Natural killer cell treated with Interleukin-12 subunit alpha and Interleukin-12 subunit beta and Interleukin-15 and Interleukin-18, amount 100 ng/mL, for 72 hours (primary cell): Measurements from ENCODE around the gene HOXD4. TPM values are rescaled to one million over a fixed set of nuclear protein-coding genes. Genes with fewer than 3 reads are reported as not detected.

Source experiments
- ATAC-seq, 2 donors: fragments of 150-1000 bp; cut with Tn5 transposase in 1 of 2; sonication (Bioruptor Pico), chemical (Tn5 transposase) in 1 of 2; 2 replicates each; pipeline ENCODE4 v1.10.0; 2021
- DNase-seq: peaks from one replicate; pipeline ENCODE4 v3.0.0; 2022; ENCODE audit warnings: low spot score
- H3K27ac Mint-ChIP-seq, 2 donors: 1 replicate in 1 of 2; 2 replicates in 1 of 2; pipeline ENCODE4 v1.8.0; 2022; ENCODE audit warnings: mixed read lengths in 2 of 2, mild to moderate bottlenecking in 1 of 2, moderate library complexity in 1 of 2
- H3K27me3 Mint-ChIP-seq, 2 donors: 1 replicate in 1 of 2; 2 replicates in 1 of 2; pipeline ENCODE4 v1.8.0; 2022; ENCODE audit warnings: mixed read lengths in 2 of 2
- H3K36me3 Mint-ChIP-seq: one replicate; pipeline ENCODE4 v1.8.0; 2022; ENCODE audit warnings: mixed read lengths
- H3K4me1 Mint-ChIP-seq, 2 donors: 1 replicate in 1 of 2; 2 replicates in 1 of 2; pipeline ENCODE4 v1.8.0; 2022; ENCODE audit warnings: low read depth in 2 of 2, mixed read lengths in 2 of 2, mild to moderate bottlenecking in 1 of 2
- H3K4me3 Mint-ChIP-seq: one replicate; pipeline ENCODE4 v1.8.0; 2022; ENCODE audit warnings: mixed read lengths
- H3K9me3 Mint-ChIP-seq: 2 replicates; pipeline ENCODE4 v1.8.0; 2022; ENCODE audit warnings: mixed read lengths
- total RNA-seq, 2 donors: library from RNA; stranded (reverse); gene quantifications; one replicate each; pipeline ENCODE4 v1.2.3, GENCODE V29; 2022

The HOXD4 gene
- total RNA-seq, 2 donors from 2014 or later, result not detected

- Mint-ChIP-seq H3K27me3 (peaks cover 45 to 71% of the 10 kb centered on the region in 2 donors), H3K27ac (no peak overlapping the region), H3K4me3 (peak overlapping the region; percentile 20), H3K4me1 (peaks cover 10 to 13% of the 10 kb centered on the region in 2 donors), H3K9me3 (no peaks in the 10 kb centered on the region), H3K36me3 (peaks cover 11% of the 10 kb centered on the region)
- no peak for ATAC-seq
- no peak for DNase-seq
These were observed 38.6 kb downstream of the HOXD4 start for GRCh38 chr2:176189681-176190641.

- Mint-ChIP-seq H3K36me3 (peaks cover 7% of the 10 kb centered on the region), H3K4me3 (no peak overlapping the region), H3K9me3 (no peaks in the 10 kb centered on the region), H3K27ac (no peak overlapping the region), H3K27me3 (peaks cover 38 to 64% of the 10 kb centered on the region in 2 donors), H3K4me1 (peaks cover 8 to 11% of the 10 kb centered on the region in 2 donors)
- ATAC-seq, result no peak
- no peak for DNase-seq
These were observed 41.0 kb downstream of the HOXD4 start for GRCh38 chr2:176192351-176192750.

GRCh38 chr2:176193048-176193447, 41.7 kb downstream of the HOXD4 start:
- H3K4me1 Mint-ChIP-seq, result peaks cover under 1 to 4% of the 10 kb centered on the region in 2 donors
- no peak for ATAC-seq
- H3K27me3 Mint-ChIP-seq, result peaks cover 37 to 64% of the 10 kb centered on the region in 2 donors
- peaks cover under 1% of the 10 kb centered on the region for H3K36me3 Mint-ChIP-seq
- H3K4me3 Mint-ChIP-seq, result no peak overlapping the region
- no peaks in the 10 kb centered on the region for H3K9me3 Mint-ChIP-seq
- H3K27ac Mint-ChIP-seq, result no peak overlapping the region
- no peak for DNase-seq

GRCh38 chr2:176199902-176200301, 48.6 kb downstream of the HOXD4 start:
- no peak overlapping the region for H3K4me3 Mint-ChIP-seq
- H3K27ac Mint-ChIP-seq, result no peak overlapping the region
- no peaks in the 10 kb centered on the region for H3K36me3 Mint-ChIP-seq
- DNase-seq (no peak), ATAC-seq (no peak)
- H3K4me1 Mint-ChIP-seq, result no peaks in the 10 kb centered on the region
- no peaks in the 10 kb centered on the region for H3K9me3 Mint-ChIP-seq
- peaks cover 28 to 53% of the 10 kb centered on the region in 2 donors for H3K27me3 Mint-ChIP-seq

- H3K27me3 Mint-ChIP-seq, result peaks cover 30 to 50% of the 10 kb centered on the region in 2 donors
- H3K36me3 Mint-ChIP-seq, result no peaks in the 10 kb centered on the region
- no peak for ATAC-seq
- H3K9me3 Mint-ChIP-seq, result no peaks in the 10 kb centered on the region
- no peak overlapping the region for H3K27ac Mint-ChIP-seq
- DNase-seq, result no peak
- H3K4me3 Mint-ChIP-seq, result no peak overlapping the region
- H3K4me1 Mint-ChIP-seq, result no peaks in the 10 kb centered on the region
These were observed 49.6 kb downstream of the HOXD4 start for GRCh38 chr2:176200971-176201370.

GRCh38 chr2:176202491-176202890, 51.1 kb downstream of the HOXD4 start:
- Mint-ChIP-seq H3K27me3 (peaks cover 21 to 39% of the 10 kb centered on the region in 2 donors), H3K4me1 (no peaks in the 10 kb centered on the region), H3K9me3 (no peaks in the 10 kb centered on the region), H3K27ac (no peak overlapping the region), H3K4me3 (no peak overlapping the region), H3K36me3 (no peaks in the 10 kb centered on the region)
- DNase-seq (no peak), ATAC-seq (no peak)

Other genes with a start within 250 kb of the HOXD4 start
- gene LNPK, start 149.3 kb upstream of the HOXD4 start, total RNA-seq, result 10 to 100 TPM; 35.9 to 44.7 TPM
- gene EVX2, start 67.6 kb upstream of the HOXD4 start, total RNA-seq, result not detected
- not detected for gene HOXD13, start 58.8 kb upstream of the HOXD4 start, total RNA-seq
- gene HOXD12, start 51.8 kb upstream of the HOXD4 start, total RNA-seq, result not detected
- gene HOXD11, start 44.3 kb upstream of the HOXD4 start, total RNA-seq, result not detected
- not detected for gene HOXD10, start 34.8 kb upstream of the HOXD4 start, total RNA-seq
- gene HOXD9, start 28.8 kb upstream of the HOXD4 start, total RNA-seq, result not detected
- not detected for gene HOXD8, start 21.8 kb upstream of the HOXD4 start, total RNA-seq
- gene HOXD3, start 5.8 kb downstream of the HOXD4 start, total RNA-seq, result not detected
- gene HOXD1, start 37.1 kb downstream of the HOXD4 start, total RNA-seq, result not detected
- gene MTX2, start 117.9 kb downstream of the HOXD4 start, total RNA-seq, result 10 to 100 TPM; 20.4 to 21.9 TPM